K562 (cell line): ENCODE results near the gene NT5C. TPM values are rescaled to one million over a fixed set of nuclear protein-coding genes. Genes with fewer than 3 reads are reported as not detected.

ENCODE experiments used
- ATF1 ChIP-seq, 2 experiments: fragments of 450-650 bp in 1 of 2; IDR thresholded peaks; 2 replicates each; pipeline ENCODE4 v1.6.1; 2016; ENCODE audit warnings: missing compliant biosample characterization in 1 of 2, missing genetic modification characterization in 1 of 2
- HDAC1 ChIP-seq, 2 experiments: fragments of 450-650 bp; IDR thresholded peaks; 2 replicates each; pipeline ENCODE4 v1.6.1; 2016 to 2017; ENCODE audit warnings: inconsistent platforms in 1 of 2, mild to moderate bottlenecking in 1 of 2, moderate library complexity in 1 of 2
- KDM5B ChIP-seq: fragments of 200-600 bp; sonication (generic); IDR thresholded peaks from 2 replicates; pipeline ENCODE4 v1.6.1; 2012; ENCODE audit warnings: low read depth, mild to moderate bottlenecking, moderate library complexity, low read length, control low read depth, inconsistent platforms; ENCODE audit not compliant: insufficient replicate concordance
- LEF1 ChIP-seq: fragments of 450-650 bp; IDR thresholded peaks from 2 replicates; pipeline ENCODE4 v1.6.1; 2016; ENCODE audit warnings: mild to moderate bottlenecking
- RBM14 ChIP-seq: fragments of 200-400 bp; formaldehyde crosslinking; IDR thresholded peaks from 2 replicates; pipeline ENCODE4 v1.6.1; 2018; ENCODE audit warnings: low read depth, mild to moderate bottlenecking, low read length, moderate library complexity, borderline replicate concordance; ENCODE audit not compliant: insufficient read depth
- STAT5B ChIP-seq: fragments of 250-450 bp; sonication (Bioruptor Pico); IDR thresholded peaks from 2 replicates; pipeline ENCODE4 v1.8.0; 2021; ENCODE audit warnings: mild to moderate bottlenecking, inconsistent platforms
- TAF9B ChIP-seq: fragments of 450-650 bp; IDR thresholded peaks from 2 replicates; pipeline ENCODE4 v1.6.1; 2018; ENCODE audit warnings: mild to moderate bottlenecking; ENCODE audit not compliant: partially characterized antibody
- TOE1 ChIP-seq, 2 experiments: fragments of 450-650 bp in 1 of 2; sonication (generic) in 1 of 2; formaldehyde crosslinking in 1 of 2; IDR thresholded peaks; 2 replicates each; pipeline versions ENCODE4 v1.7.1 to v1.8.0; 2016 to 2022; ENCODE audit warnings: borderline replicate concordance in 2 of 2, mild to moderate bottlenecking in 2 of 2, antibody characterized with exemption in 1 of 2, inconsistent platforms in 1 of 2, low read depth in 1 of 2, missing genetic modification reagents in 1 of 2, moderate library complexity in 1 of 2
- U2AF1 ChIP-seq: fragments of 200-400 bp; formaldehyde crosslinking; optimal IDR thresholded peaks from 2 replicates; pipeline ENCODE3; 2017; ENCODE audit warnings: mild to moderate bottlenecking, low read depth, low read length, moderate library complexity
- ZNF12 ChIP-seq: sonication (generic); formaldehyde crosslinking; IDR thresholded peaks from 2 replicates; pipeline ENCODE4 v1.4.0; 2020; ENCODE audit warnings: mild to moderate bottlenecking, missing genetic modification reagents
- ZNF253 ChIP-seq: fragments of 250-450 bp; sonication (Bioruptor Pico); conservative IDR thresholded peaks from 2 replicates; pipeline ENCODE4 v1.6.1; 2021; ENCODE audit warnings: mild to moderate bottlenecking
- ZNF507 ChIP-seq: conservative IDR thresholded peaks from 2 replicates; pipeline ENCODE4 v1.6.1; 2017; ENCODE audit warnings: missing genetic modification characterization, missing compliant biosample characterization
- polyA plus RNA-seq, 8 experiments: library from polyadenylated mRNA; depleted of rRNA in 4 of 8; stranded (reverse) in 5 of 8; unstranded in 3 of 8; fragments of >200 nt; fragmentation: Nextera tagmentation in 2 of 8; fragmentation: Illumina TruSeq in 1 of 8; extraction: Ambion mirVana in 2 of 8; extraction: Trizol in 1 of 8; gene quantifications; 2 replicates each; pipeline versions ENCODE4 v1.2.1 to v1.2.3, GENCODE V29; 2011 to 2014; ENCODE audit warnings: inconsistent platforms in 1 of 8, missing spikeins in 1 of 8
- total RNA-seq, 7 experiments: library from RNA; depleted of rRNA in 6 of 7; stranded (reverse); fragments of >200 nt in 6 of 7; fragmentation: Illumina TruSeq in 2 of 7; extraction: Trizol in 2 of 7; gene quantifications; 2 replicates each; pipeline versions ENCODE4 v1.2.1 to v1.2.3, GENCODE V29; 2011 to 2021; ENCODE audit warnings: low replicate concordance in 1 of 7
- TF ChIP-seq, protein P1 (sequence below): fragments of 250-450 bp; sonication (Bioruptor Pico); IDR thresholded peaks from 2 replicates; pipeline ENCODE4 v1.8.0; 2022; ENCODE audit warnings: moderate library complexity, mild to moderate bottlenecking, inconsistent platforms
- TF ChIP-seq, protein P2 (sequence below): fragments of 200-800 bp; sonication (Bioruptor generic); IDR thresholded peaks from 2 replicates; pipeline ENCODE4 v1.6.1; 2016; ENCODE audit warnings: missing genetic modification characterization, missing compliant biosample characterization

Gene NT5C
- total and polyA plus RNA-seq, 9 of the 15 experiments (the other 6 are each of a cell fraction or from before 2014, with no cell fraction given) = 2.9 to 205 (median 45.0) TPM

DNA sequence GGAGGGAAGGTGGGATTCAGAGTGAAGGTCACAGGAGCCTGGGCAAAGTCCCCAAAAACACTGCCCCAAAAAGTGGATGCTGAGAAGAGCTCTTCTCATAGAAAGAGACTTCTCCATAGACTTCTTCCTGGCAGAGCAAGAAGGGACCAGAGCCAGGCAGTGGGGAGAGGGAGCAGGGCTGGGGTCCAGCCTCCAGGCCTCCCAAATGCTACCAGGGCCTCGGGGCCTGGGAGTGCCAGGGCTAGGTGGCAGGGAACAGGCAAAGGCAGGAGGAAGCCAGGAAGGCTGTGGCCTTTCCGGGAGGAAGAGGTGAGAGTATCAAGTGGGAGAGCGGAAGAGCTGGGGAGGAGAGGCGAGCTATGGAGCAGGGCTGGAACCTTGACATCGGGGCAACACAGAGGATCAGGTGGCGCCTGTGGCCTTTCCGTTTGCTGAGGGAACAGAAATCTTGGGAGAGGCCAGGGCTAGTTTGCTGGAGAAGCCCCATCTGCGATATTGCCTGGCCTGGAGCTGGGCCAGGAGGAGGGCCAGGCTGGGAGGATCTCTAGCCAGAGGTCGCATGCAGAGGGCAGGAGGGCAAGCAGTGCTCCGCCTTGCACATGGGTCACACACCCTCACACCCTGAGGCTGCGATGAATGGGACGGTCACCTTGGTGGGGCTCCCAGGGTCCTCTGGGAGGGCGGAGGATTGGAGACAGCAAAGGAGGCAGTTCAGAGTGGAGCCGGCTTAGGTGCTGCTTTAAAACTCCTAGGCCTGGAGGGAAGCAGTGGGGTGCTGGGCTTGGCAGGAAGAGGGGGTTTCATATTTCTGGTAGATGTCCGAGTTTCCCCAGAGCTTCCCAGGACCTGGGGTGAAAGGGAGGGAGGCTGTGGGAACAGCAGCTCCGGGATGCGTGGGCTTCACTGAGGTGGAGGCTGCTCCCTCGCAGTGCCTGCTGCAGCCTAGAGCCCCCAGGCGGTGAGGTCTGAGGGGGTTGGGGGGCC lies 40.4 kb downstream of the NT5C start (continued):
- TF ChIP-seq U2AF1 (no peak), KDM5B (peak; percentile 24), ZNF253 (CRISPR knock-in tag) (no peak), STAT5B (CRISPR knock-in tag) (no peak), ZNF507 (tag) (no peak), ZNF12 (peak; percentile 48; the same call in 1 of the 2 replicates), TAF9B (no peak), TOE1 (IDR thresholded peaks at IDR 0.05; ENCODE audit: borderline replicate concordance) (no peak), TOE1 (CRISPR knock-in tag; IDR thresholded peaks at IDR 0.05; ENCODE audit: borderline replicate concordance, low read depth) (no peak), ATF1 (CRISPR knock-in tag; IDR thresholded peaks at IDR 0.05) (no peak), ATF1 (tag; IDR thresholded peaks at IDR 0.05) (no peak), HDAC1 (IDR thresholded peaks at IDR 0.05) (no peak), LEF1 (no peak), RBM14 (no peak)
- TF ChIP-seq, protein P1, sequence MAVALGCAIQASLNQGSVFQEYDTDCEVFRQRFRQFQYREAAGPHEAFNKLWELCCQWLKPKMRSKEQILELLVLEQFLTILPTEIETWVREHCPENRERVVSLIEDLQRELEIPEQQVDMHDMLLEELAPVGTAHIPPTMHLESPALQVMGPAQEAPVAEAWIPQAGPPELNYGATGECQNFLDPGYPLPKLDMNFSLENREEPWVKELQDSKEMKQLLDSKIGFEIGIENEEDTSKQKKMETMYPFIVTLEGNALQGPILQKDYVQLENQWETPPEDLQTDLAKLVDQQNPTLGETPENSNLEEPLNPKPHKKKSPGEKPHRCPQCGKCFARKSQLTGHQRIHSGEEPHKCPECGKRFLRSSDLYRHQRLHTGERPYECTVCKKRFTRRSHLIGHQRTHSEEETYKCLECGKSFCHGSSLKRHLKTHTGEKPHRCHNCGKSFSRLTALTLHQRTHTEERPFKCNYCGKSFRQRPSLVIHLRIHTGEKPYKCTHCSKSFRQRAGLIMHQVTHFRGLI (CRISPR knock-in tag) = no peak
- TF ChIP-seq, protein P2, sequence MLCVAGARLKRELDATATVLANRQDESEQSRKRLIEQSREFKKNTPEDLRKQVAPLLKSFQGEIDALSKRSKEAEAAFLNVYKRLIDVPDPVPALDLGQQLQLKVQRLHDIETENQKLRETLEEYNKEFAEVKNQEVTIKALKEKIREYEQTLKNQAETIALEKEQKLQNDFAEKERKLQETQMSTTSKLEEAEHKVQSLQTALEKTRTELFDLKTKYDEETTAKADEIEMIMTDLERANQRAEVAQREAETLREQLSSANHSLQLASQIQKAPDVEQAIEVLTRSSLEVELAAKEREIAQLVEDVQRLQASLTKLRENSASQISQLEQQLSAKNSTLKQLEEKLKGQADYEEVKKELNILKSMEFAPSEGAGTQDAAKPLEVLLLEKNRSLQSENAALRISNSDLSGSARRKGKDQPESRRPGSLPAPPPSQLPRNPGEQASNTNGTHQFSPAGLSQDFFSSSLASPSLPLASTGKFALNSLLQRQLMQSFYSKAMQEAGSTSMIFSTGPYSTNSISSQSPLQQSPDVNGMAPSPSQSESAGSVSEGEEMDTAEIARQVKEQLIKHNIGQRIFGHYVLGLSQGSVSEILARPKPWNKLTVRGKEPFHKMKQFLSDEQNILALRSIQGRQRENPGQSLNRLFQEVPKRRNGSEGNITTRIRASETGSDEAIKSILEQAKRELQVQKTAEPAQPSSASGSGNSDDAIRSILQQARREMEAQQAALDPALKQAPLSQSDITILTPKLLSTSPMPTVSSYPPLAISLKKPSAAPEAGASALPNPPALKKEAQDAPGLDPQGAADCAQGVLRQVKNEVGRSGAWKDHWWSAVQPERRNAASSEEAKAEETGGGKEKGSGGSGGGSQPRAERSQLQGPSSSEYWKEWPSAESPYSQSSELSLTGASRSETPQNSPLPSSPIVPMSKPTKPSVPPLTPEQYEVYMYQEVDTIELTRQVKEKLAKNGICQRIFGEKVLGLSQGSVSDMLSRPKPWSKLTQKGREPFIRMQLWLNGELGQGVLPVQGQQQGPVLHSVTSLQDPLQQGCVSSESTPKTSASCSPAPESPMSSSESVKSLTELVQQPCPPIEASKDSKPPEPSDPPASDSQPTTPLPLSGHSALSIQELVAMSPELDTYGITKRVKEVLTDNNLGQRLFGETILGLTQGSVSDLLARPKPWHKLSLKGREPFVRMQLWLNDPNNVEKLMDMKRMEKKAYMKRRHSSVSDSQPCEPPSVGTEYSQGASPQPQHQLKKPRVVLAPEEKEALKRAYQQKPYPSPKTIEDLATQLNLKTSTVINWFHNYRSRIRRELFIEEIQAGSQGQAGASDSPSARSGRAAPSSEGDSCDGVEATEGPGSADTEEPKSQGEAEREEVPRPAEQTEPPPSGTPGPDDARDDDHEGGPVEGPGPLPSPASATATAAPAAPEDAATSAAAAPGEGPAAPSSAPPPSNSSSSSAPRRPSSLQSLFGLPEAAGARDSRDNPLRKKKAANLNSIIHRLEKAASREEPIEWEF (CRISPR knock-in tag) = no peak
